ENCODE data around the gene POLR1E. TPM values are rescaled to one million over a fixed set of nuclear protein-coding genes. Genes with fewer than 3 reads are reported as not detected.

POLR1E gene
- total and polyA plus RNA-seq, 4 donors, result 4.9 to 25.5 (median 14.4) TPM

DNA sequence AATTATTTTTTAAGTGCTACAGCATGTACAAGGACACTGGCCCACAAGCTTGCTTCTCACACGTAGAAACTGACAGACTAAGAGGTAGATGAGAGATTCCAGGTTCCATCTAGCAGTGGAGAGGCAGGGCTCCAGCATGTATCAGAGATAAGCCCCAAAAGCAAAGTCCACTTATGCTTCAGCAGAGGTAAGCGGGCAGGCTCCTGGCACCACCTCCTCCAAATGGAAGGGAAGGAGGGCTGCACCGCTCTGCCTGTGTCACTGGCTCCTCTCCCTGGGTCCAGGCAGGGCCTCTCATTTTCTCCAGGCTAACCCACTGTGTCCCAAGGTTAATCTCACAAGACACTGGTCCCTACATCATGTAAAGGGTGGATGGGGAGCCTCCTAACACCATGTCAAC, 47.4 kb upstream of the POLR1E start:
- Histone ChIP-seq H3K4me1 (ENCODE audit: control insufficient read depth in 4 of 4, insufficient read depth in 4 of 4, low read length in 3 of 4) (peaks cover 3 to 47% (median 37%) of the 10 kb centered on the region in 4 donors), H3K4me3 (ENCODE audit: low read depth in 1 of 3, low read length in 3 of 3) (no peak overlapping the region), H3K36me3 (ENCODE audit: control insufficient read depth in 4 of 4, insufficient read depth in 3 of 4, low read depth in 1 of 4, low read length in 3 of 4) (peaks cover 10 to 72% (median 58%) of the 10 kb centered on the region in 4 donors), H3K27ac (ENCODE audit: low read depth in 1 of 2, low read length in 2 of 2) (no peak overlapping the region), H3K9me3 (ENCODE audit: control insufficient read depth in 4 of 4, low read length in 3 of 4) (no peaks in the 10 kb centered on the region), H3K27me3 (ENCODE audit: control insufficient read depth in 4 of 4, insufficient read depth in 4 of 4, low read length in 3 of 4) (no peaks in the 10 kb centered on the region), H3K9ac (ENCODE audit: low read depth in 1 of 2, low read length in 2 of 2) (no peak overlapping the region)
- 42% methylated on average over 3 of the region's 3 CpGs for WGBS
- no peak for DNase-seq (ENCODE audit: low spot score)
- TF ChIP-seq FOXA1 (IDR thresholded peaks at IDR 0.05) (no peak), EGR1 (IDR thresholded peaks at IDR 0.05; ENCODE audit: low read depth in 2 of 2) (no peak), RAD21 (IDR thresholded peaks at IDR 0.05) (peak in 1 of 2 donors; percentile 52), YY1 (IDR thresholded peaks at IDR 0.05) (no peak), SP1 (IDR thresholded peaks at IDR 0.05) (peak; percentile 37), HNF4G (IDR thresholded peaks at IDR 0.05) (peak; percentile 43), NR2F2 (IDR thresholded peaks at IDR 0.05) (no peak), GABPA (IDR thresholded peaks at IDR 0.05 in 1 of 2, conservative IDR thresholded peaks at IDR 0.05 in 1 of 2) (no peak), MAX (IDR thresholded peaks at IDR 0.05) (no peak), RXRA (IDR thresholded peaks at IDR 0.05) (peak in 1 of 2 donors; percentile 41), HNF4A (conservative IDR thresholded peaks at IDR 0.05) (peak; percentile 80)

DNA sequence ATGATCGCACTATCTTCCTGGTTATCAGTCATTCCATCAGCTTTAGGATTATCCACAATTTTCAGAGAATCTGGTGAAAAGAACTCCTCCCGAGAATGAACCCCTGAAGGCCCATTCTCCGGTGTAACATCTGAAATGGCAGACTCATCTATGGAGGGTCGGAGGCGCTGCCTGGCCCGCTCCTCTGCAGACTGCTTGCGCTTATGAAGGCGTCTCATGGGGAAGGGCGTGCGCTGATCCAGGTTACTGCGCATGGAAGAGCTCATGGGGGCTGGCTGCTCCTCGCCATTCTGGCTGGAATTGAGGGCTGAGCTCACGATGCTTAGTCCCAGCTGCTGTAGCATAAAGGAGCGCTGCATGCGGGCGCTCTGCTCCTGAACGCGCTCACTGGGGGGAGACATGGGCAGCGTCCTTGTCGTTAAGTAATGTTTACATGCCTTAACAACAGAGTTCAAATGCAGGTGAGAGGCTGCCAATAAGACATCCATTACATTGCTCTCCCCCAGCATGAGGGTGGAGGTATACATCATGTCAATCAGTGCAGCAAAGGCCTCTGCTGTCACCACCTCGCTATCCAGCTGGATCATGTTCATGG, 43.9 kb upstream of the POLR1E start:
- 85% methylated on average over 21 of the region's 21 CpGs for WGBS
- Histone ChIP-seq H3K27me3 (ENCODE audit: control insufficient read depth in 4 of 4, insufficient read depth in 4 of 4, low read length in 3 of 4) (no peaks in the 10 kb centered on the region), H3K27ac (ENCODE audit: low read depth in 1 of 2, low read length in 2 of 2) (no peak overlapping the region), H3K4me3 (ENCODE audit: low read depth in 1 of 3, low read length in 3 of 3) (no peak overlapping the region), H3K4me1 (ENCODE audit: control insufficient read depth in 4 of 4, insufficient read depth in 4 of 4, low read length in 3 of 4) (peaks cover 9 to 59% (median 43%) of the 10 kb centered on the region in 4 donors), H3K36me3 (ENCODE audit: control insufficient read depth in 4 of 4, insufficient read depth in 3 of 4, low read depth in 1 of 4, low read length in 3 of 4) (peaks cover 5 to 44% (median 36%) of the 10 kb centered on the region in 4 donors), H3K9ac (ENCODE audit: low read depth in 1 of 2, low read length in 2 of 2) (no peak overlapping the region), H3K9me3 (ENCODE audit: control insufficient read depth in 4 of 4, low read length in 3 of 4) (no peaks in the 10 kb centered on the region)
- TF ChIP-seq ATF3 (IDR thresholded peaks at IDR 0.05) (no peak), ZBTB33 (IDR thresholded peaks at IDR 0.05) (no peak), GABPA (IDR thresholded peaks at IDR 0.05 in 1 of 2, conservative IDR thresholded peaks at IDR 0.05 in 1 of 2) (no peak), EGR1 (IDR thresholded peaks at IDR 0.05; ENCODE audit: low read depth in 2 of 2) (no peak), JUND (IDR thresholded peaks at IDR 0.05) (no peak), SP1 (IDR thresholded peaks at IDR 0.05) (no peak), TAF1 (conservative IDR thresholded peaks at IDR 0.05) (no peak), FOXA1 (IDR thresholded peaks at IDR 0.05) (no peak), HNF4A (conservative IDR thresholded peaks at IDR 0.05) (no peak), YY1 (IDR thresholded peaks at IDR 0.05) (no peak), MAX (IDR thresholded peaks at IDR 0.05) (no peak), RAD21 (IDR thresholded peaks at IDR 0.05) (no peak), RXRA (IDR thresholded peaks at IDR 0.05) (no peak)
- TF ChIP-seq, protein P1, sequence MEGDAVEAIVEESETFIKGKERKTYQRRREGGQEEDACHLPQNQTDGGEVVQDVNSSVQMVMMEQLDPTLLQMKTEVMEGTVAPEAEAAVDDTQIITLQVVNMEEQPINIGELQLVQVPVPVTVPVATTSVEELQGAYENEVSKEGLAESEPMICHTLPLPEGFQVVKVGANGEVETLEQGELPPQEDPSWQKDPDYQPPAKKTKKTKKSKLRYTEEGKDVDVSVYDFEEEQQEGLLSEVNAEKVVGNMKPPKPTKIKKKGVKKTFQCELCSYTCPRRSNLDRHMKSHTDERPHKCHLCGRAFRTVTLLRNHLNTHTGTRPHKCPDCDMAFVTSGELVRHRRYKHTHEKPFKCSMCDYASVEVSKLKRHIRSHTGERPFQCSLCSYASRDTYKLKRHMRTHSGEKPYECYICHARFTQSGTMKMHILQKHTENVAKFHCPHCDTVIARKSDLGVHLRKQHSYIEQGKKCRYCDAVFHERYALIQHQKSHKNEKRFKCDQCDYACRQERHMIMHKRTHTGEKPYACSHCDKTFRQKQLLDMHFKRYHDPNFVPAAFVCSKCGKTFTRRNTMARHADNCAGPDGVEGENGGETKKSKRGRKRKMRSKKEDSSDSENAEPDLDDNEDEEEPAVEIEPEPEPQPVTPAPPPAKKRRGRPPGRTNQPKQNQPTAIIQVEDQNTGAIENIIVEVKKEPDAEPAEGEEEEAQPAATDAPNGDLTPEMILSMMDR (IDR thresholded peaks at IDR 0.05; ENCODE audit: low read depth, low read length, missing input control), result no peak
- no peak for DNase-seq (ENCODE audit: low spot score)
